NCI-H460 (cell line): Measurements from ENCODE around the gene CCDC82. TPM values are rescaled to one million over a fixed set of nuclear protein-coding genes. Genes with fewer than 3 reads are reported as not detected.

Experiments
- DNase-seq: peaks from one replicate; pipeline ENCODE4 v3.0.0-alpha.2; 2016; ENCODE audit warnings: low read depth; ENCODE audit errors: extremely low read depth
- total RNA-seq: library from RNA; depleted of rRNA; stranded (reverse); fragments of >200 nt; shearing (Covaris generic); gene quantifications from 2 replicates; pipeline ENCODE4 v1.2.3, GENCODE V29; 2014

The CCDC82 gene
- total RNA-seq, 1 experiment from 2014 or later = 16.3 TPM

GRCh38 chr11:96365493-96365892, 24.2 kb downstream of the CCDC82 start:
- DNase-seq = no peak

GRCh38 chr11:96361778-96362177, 27.9 kb downstream of the CCDC82 start:
- no peak for DNase-seq

GRCh38 chr11:96358321-96358720, 31.4 kb downstream of the CCDC82 start:
- DNase-seq = no peak

- DNase-seq = no peak
Measured at GRCh38 chr11:96357794-96358193, 31.9 kb downstream of the CCDC82 start.

GRCh38 chr11:96356848-96357247, 32.9 kb downstream of the CCDC82 start:
- DNase-seq = no peak

GRCh38 chr11:96342961-96343711, 46.6 kb downstream of the CCDC82 start, which contains the start of gene MAML2:
MAML2 (minus strand) TSS chr11:96343195; CDS start chr11:96341895, 1,300 bp downstream.
- DNase-seq = peak; percentile 87

- DNase-seq = no peak
Measured at GRCh38 chr11:96342014-96342960, 47.4 kb downstream of the CCDC82 start.

GRCh38 chr11:96341211-96342013, 48.3 kb downstream of the CCDC82 start:
- DNase-seq = no peak

GRCh38 chr11:96340555-96340885, 49.2 kb downstream of the CCDC82 start:
- DNase-seq = no peak

- no peak for DNase-seq
Measured at GRCh38 chr11:96339706-96340554, 49.8 kb downstream of the CCDC82 start.

- no peak for DNase-seq
Measured at GRCh38 chr11:96338910-96339705, 50.6 kb downstream of the CCDC82 start.

GRCh38 chr11:96337541-96338431, 51.9 kb downstream of the CCDC82 start:
- DNase-seq = no peak

GRCh38 chr11:96335388-96335787, 54.3 kb downstream of the CCDC82 start:
- DNase-seq = no peak

GRCh38 chr11:96334219-96334618, 55.5 kb downstream of the CCDC82 start:
- no peak for DNase-seq

GRCh38 chr11:96333191-96333719, 56.5 kb downstream of the CCDC82 start:
- no peak for DNase-seq

GRCh38 chr11:96332126-96332771, 57.5 kb downstream of the CCDC82 start:
- DNase-seq = no peak

GRCh38 chr11:96331699-96332116, 58.0 kb downstream of the CCDC82 start:
- no peak for DNase-seq
